LoVo (cell line): ENCODE measurements around the gene SNRPA.
"Not testable (repeated sequence)": the region's sequence is repeated elsewhere in the genome, so short reads cannot be mapped to it uniquely, and the experiment has no call there.

Experiments used
- DNase-seq: peaks from one replicate; pipeline ENCODE4 v3.0.0-alpha.2; 2016; ENCODE audit warnings: low spot score

SNRPA gene

DNA sequence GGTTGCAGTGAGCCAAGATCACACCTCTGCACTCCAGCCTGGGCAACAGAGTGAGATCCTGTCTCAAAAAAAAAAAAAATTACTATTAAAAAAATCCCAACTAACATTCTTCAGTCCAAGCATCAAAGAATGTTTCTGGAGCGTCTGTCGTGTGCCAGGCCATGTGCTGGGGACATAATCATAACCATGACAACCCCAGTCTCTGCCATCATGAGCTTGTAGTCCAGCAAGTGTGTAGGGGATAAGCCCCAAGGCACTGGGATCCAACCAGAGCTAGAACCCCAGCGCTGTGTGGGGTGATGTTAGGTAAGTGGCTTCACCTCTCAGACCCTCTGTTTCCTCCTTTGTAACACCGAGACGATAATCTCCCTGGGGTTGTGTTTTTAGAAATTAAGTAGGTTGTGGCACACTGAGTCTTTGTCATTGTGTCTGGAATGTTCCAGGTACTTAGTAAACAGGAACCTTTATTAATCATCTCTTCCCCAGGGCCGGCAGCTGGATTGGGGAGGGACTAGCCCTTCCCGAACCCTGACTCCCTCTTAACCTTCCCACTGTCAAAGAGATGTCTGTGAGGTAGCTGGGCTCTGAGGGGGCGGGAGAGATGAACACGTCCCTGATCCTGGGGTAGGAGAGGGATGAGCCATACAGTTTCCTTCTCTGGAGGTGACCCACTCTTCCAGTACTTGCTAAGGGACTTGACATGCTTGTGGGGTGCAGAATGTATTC, 28.9 kb upstream of the SNRPA start:
- DNase-seq, result no peak

DNA sequence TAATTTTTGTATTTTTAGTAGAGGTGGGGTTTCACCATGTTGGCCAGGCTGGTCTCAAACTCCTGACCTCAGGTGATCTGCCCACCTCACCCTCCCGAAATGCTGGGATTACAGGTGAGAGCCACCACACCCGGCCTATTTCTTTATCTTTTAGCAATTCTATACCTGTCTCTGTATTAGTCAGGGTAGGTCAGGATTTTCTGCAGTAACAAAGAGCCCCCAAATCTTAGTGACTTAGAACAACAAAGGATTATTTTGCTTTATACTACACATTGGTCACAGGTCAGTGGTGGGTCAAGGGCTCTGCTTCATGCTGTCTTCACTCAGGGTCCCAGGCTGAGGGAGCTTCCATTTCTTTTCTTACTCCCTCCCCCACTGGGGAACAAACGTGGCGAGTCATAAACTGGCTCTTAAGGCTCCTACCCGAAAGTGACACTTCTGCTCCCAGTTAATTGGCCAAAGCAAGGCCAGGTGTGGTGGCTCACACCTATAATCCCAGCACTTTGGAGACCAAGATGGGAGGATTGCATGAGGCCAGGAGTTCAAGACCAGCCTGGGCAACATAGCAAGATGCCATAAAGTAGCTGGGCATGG, 27.2 kb upstream of the SNRPA start:
- DNase-seq, result no peak

DNA sequence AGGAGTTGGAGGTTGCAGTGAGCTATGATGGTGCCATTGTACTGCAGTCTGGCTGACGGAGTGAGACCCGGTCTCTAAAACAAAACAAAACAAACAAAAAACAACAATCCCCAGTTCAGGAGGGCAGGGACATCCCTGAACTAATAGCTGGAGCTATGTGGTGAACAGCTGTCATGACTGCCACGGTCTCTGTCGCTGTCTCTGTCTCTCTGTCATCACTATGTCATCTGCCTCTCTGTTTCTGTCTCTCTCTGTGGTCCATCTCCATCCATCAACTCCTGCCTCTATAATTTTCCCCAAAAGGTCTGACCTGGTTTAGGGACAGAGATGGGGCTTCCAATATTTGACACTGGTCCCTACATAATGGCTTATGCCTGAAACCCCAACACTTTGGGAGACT, 26.7 kb upstream of the SNRPA start:
- no peak for DNase-seq

DNA sequence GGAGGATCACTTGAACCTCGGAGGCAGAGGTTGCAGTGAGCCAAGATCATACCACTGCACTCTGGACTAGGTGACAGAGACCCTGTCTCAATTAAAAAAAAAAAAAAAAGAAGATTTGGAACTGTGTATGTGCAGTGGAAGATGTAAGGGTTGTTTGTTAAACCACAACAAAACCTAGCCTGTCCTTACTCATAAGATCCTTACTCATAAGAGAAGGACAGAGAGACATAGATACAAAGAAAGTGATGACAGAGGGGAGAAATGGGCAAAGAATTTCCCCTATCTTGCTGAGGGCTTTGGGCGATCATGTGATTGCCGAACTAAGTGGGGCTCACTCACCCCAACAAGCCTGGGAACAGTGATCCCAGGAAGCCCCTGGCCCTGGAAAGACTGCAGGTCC, 26.1 kb upstream of the SNRPA start:
- no peak for DNase-seq

DNA sequence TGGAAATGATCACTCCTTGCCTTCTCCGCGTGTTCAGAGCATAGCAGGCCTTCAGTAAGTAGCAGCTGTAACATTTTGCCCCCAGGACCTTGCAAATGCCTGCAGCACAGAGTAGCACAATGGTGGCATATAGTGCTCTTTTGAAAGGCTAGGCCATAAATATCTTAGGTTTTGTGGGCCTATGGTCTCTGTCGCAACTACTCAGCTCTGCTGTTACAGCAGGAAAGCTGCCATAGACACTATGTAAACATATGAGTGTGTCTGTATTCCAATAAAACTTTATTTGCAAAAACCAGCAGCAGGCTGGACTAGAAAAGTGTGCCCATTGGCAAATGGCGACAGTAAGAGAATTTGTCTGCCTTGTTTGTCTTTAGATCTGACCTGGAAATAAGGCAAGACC, 24.7 kb upstream of the SNRPA start:
- DNase-seq, result no peak

DNA sequence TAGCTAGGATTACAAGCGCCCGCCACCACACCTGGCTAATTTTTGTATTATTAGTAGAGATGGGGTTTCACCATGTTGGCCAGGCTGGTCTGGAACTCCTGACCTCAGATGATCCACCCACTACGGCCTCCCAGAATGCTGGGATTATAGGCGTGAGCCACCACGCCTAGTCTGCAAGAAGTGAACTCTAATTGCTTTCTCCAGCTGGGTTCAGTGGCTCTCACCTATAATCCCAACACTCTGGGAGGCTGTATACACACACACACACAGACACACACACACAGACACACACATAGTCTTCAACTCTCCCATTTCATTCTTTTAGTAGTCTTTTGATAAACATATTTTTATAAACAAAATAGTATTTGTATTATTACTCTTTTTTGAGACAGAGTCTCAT, 20.9 kb upstream of the SNRPA start:
- not testable (repeated sequence) for DNase-seq

DNA sequence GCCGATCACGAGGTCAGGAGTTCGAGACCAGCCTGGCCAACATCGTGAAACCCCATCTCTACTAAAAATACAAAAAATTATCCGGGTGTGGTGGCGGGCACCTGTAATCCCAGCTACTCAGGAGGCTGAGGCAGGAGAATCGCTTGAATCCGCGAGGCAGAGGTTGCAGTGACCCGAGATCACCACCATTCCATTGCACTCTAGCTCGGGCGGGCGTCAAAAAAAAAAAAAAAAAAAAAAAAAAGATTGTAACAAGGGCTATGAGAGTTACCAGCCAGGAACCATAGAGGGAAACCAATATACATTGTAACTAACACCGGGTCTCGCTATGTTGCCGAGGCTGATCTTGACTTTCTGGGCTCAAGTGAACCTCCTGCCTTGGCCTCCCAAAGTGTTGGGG, 18.7 kb upstream of the SNRPA start:
- DNase-seq, result not testable (repeated sequence)

DNA sequence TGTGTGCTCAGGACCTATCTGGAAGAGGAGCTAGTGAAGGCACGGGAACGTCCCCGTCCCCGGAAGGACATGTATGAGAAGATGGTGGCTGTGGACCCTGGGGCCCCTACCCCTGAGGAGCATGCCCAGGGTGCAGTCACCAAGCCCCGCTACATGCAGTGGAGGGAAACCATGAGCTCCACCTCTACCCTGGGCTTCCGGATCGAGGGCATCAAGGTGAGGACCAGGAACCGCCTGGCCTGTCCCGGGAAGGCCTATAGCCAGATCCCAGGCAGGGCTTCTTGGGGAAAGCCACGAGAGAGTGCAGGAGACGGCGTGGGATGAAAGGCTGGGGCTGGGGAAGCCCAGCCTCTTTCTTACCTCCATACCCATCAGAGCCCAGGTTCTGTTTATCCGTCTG, 17.9 kb upstream of the SNRPA start:
- DNase-seq, result no peak

DNA sequence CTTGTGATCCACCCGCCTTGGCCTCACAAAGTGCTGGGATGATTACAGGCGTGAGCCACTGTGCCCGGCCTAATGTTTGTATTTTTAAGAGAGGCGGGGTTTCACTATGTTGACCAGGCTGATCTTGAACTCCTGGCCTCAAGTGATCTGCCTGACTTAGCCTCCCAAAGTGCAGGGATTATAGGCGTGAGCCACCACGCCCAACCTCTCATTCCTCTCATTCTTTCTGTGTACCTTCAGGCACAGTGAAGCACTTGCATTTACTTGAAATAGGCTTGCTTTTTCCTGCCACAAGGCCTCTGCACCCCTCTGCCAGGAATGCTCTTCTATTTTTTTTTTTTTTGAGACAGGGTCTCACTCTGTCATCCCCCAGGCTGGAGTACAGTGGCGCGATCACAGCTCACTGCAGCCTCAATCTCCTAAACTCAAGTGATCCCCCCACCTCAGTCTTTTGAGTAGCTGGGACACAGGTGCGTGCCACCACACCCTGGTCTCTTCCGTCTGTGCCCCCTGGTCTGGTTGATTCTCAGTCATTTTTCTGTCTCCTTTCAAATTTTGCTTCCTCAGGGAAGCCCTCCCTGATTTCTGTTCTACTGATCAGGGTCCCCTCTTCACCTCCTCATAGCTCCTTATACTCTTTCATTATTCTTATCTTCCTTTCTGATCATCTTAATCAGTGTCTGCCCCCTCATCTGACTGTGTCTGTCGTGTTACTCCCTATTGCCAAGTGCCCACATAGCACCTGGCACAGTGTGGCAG, 15.8 kb upstream of the SNRPA start:
- no peak for DNase-seq

DNA sequence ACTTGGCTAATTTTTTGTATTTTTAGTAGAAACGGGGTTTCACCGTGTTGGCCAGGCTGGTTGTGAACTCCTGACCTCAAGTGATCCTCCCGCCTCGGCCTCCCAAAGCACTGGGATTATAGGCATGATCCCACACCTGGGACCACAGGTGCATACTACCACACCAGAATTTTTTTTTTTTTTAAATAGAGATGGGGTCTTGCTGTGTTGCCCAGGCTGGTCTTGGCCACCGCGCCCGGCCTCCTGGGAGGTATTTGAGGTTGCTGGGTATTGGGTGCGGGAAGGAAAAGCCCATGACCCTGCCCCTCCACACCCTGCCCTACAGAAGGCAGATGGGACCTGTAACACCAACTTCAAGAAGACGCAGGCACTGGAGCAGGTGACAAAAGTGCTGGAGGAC, 14.3 kb upstream of the SNRPA start:
- DNase-seq, result no peak

DNA sequence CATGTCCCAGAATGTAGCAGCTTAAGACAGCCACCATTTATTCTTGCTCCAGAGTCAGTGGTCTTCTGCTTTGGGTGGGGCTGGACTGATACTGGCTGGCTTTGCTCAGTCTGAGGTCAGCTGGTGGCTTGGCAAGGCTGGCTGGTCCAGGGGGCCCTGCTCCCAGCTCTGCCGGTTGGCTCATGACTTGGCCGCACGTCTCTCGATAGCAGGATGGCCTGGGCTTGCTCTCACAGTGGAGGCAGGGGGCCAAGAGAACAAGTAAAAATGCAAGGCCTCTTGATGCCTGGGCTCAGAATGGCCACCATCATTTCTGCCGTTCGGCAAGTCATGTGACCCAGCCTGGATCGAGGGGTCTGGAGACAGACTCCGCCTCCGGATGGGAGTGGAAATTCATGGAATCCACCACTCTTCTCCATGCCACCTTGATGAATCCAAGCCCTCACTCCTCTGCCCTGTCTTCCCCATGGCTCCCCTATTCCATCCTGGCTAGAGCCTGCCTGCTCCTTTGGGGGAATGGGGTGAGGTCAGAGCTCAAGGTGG, 13.8 kb upstream of the SNRPA start:
- no peak for DNase-seq

DNA sequence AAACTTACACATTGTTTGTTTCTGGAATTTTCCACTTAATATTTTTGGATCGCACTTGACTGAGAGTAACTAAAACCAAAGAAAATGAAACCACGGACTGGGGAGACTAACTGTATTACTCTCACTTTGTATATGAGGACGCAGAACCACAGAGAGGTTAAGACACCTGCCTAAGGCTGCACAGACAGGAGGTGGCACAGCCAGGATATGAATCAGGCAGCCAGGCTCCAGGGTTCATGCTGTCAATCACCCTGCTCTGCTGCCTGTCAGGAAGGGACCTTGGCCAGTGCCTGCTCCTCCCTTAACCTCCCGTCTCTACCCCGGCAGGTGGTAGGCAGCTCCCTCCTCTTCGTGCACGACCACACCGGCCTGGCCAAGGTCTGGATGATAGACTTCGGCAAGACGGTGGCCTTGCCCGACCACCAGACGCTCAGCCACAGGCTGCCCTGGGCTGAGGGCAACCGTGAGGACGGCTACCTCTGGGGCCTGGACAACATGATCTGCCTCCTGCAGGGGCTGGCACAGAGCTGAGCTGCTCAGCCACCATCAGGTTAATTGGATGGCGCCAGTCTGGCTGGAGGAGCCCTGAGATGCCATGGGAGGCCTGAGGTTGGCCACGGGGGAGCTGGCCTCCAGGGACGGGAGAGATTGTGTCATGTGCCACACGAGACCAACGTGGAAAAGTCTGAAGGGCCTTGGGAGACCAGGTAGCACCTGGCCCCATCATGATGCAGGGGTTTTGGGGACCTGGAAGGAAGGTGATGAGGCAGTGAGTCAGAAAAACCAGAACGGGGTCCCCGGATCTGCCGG, 11.8 kb upstream of the SNRPA start:
- DNase-seq, result no peak

DNA sequence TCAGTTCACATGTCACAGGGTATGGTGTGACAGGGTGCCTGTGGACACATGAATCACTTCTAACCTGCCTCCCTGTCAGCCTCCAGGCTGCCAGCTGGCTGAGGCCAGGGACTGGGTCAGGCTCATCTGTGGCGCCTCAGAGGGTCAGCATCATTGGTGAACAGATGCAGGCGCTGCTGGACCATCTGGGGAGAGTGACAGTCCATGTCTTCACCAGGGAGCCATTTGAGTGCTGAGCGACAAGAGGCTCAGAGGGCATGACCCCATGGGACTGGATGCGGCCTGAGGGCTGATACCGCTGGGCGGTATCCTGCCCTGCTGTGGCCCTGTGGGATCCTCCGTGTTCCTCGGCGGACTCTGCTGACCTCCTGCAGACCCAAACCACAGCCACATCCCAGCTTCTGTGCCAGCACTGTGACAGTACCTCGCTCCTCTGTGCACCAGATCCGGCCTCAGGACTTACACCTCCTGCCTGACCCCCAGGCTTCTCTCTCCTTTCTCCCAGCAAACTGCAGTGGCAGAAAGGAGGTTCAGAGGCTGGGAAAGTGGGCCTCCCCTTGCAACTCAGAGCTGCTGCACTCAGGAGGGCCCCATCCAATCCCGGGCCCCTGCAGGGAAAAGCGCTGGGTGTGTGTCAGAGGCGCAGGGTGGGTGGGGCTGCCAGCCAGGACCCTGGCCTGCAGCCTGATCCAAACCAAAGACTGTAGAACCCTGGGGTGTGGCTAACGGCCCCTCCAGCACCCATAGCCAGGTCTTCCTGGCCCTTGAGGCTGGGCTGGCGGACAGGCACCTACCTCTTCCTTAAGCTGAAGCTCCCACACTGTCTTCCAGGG, 10.9 kb upstream of the SNRPA start:
- no peak for DNase-seq

DNA sequence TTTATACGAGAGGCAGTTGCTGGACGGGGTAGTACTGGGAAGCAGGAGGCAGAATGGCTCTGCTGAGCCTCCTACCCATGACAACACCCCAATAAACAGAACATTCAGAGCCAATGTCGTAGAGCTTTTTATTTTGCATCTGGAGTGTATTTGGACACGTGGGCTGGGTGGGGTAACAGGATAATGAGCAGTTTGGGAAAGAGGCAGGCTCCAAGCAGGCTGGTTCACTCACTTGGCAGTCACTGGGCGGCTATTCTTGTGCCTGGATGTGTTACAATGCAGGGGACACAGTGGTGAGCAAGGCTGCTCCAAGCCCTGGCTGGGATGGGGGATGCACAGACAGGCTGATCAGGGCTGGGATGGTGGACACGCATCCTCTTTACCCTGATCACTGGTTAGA, 10.3 kb upstream of the SNRPA start:
- no peak for DNase-seq

DNA sequence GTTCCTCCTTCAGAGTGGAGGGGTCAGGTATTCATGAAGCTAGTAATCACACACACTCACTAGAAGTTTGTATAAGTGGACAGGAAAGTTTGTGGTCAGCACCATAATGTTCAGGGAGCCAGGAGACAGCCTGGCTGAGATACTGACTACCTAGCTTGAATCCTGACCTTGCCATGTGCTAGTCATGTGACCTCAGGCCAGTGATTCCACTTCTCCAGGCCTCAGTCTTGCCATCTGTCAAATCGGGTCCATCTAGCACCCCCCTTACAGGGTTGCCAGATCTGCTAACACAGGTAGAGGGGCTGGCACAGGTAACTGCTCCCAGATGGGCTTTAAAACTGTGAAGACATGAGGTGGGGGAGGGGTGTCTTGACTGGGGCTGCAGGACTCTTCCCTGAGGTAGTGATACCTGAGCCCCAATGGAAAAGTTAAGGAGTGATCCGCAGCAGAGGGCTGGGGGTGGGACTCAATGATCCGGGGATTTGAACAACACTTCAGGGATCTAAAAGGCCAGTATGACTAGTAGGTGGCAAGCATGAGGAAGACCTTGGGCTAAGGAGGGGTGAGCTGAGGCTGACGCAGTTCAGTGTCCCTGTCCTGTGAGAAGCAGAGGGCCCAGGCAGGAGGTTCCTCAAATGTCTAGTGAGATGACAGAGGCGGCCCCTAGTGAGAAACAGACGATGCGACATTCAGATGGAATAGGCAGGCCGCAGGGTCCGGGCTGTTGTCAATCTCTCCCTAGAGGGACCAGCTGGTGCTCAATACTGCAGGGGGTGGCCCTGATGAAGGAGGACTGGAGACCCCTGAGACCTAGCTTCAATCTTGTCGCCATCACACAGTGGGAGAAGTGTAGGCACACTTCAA, 9.2 kb upstream of the SNRPA start:
- no peak for DNase-seq

DNA sequence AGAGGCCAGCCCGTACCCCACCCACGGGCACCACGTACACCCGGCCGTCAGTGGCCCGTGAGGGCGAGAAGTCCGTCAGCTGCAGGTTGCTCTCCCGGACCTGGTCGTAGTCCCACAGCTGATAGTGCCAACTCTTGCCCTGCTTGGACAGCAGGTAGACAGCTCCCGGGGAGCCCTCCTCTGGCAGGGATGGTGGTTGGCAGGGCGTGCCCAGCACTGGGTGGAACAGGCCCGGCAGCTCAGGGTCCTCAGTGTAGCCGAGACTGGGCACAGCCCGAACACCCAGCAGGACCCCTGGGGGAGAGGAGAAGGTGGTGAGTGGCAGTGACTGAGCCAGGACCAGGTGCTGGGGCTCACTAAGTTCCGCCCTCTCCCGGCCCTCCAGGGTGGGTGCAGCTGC, 8.5 kb upstream of the SNRPA start:
- no peak for DNase-seq

DNA sequence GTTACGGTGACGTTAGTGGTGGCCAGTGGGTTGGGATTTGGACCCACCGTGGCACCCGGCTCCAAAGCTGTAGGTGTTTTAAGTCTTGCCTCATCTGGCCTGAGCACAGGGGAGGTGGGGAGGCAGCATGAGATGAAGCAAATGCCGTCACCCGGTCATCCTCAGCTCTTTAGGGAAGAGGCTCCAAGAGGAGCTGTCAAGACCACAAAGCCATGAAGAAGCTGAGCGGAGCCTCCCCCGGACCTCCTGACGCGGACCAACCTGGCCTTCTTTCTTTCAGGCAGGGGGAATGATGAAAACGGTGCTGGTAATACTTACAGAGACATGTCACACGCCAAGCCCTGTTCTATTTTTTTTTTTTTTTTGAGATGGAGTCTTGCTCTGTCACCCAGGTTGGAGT, 8.1 kb upstream of the SNRPA start:
- DNase-seq, result no peak

DNA sequence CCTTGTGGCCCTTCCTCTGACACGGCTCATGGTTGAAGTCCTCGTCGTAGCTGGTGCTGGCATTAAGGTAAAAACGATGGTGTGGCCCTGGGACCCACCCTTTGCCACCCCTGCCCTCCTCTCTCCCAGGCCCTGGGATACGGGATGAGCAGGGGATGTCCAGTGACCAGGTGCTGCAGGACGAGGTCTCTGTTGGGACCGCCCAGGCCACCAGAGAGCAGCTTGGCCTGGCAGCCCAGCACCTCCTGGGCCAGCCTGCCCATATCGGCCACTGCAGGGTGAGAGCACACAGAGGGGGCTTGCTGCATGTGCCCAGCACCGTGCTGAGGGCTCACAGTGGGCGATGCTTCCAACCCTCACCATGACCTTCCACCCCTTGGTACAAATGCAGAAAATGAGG, 7.1 kb upstream of the SNRPA start:
- DNase-seq, result no peak

DNA sequence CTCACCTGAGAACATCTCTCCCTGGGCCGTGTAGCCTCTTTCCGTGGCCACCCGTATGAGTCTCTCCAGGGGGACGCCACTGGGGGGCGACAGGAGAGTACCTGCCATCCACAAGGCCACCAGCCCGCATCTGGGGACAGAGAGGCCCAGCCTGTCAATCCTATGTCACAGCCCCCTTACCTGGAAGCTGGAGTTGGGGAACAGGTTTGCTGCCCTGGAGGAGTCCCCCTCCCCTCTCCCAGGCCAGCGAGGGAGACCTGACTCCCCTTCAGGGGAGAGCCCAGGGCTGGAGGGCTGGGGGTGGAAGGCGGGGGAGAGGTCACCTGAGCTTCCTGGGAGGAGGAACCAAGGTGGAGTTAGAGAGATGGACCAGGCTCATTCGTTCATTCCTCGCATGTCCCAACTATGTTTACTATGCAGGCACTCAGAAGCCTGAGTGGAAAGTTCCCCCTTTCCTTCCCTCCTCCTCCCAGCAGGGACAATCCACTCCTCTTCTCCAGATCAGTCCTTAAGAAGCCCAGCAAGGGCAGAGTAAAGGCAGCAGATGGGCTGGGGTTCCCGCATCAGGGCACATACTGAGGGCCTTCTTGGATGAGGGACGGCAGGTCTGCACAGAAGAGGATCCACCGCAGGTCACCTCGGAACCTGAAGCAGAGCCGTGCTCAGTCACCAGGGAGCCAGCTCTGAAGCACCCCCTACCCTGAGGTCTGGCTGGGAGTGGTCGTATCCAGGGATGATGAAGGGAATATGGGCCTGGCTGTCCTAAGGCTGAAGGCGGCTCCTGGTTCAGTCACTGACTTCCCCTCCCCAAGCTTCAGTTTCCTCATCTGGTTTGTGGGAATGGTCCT, 6.2 kb upstream of the SNRPA start:
- DNase-seq, result no peak

DNA sequence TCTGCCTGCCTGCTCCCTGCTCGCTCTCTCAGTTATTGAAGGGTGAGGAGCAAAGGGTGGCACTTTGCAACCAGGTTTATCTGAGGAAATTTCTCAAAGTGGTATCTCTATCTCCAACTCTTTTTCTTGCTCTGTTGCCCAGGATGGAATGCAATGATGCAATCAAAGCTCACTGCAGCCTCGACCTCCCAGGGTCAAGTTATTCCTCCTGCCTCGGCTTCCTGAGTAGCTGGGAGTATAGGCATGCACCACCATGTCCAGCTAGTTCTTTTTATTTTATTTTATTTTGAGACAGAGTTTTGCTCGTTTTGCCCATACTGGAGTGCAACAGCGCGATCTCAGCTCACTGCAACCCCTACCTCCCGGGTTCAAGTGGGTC, 5.6 kb upstream of the SNRPA start:
- DNase-seq, result no peak
